GM19452 (cell line): ENCODE measurements around the gene ADD1.
"Not testable (repeated sequence)": the region's sequence is repeated elsewhere in the genome, so short reads cannot be mapped to it uniquely, and the experiment has no call there.

Experiments used
- ATAC-seq: cut with Tn5 transposase; IDR thresholded peaks from one replicate; pipeline ENCODE4 v1.9.1; 2021; ENCODE audit not compliant: unreplicated experiment

ADD1 gene

DNA sequence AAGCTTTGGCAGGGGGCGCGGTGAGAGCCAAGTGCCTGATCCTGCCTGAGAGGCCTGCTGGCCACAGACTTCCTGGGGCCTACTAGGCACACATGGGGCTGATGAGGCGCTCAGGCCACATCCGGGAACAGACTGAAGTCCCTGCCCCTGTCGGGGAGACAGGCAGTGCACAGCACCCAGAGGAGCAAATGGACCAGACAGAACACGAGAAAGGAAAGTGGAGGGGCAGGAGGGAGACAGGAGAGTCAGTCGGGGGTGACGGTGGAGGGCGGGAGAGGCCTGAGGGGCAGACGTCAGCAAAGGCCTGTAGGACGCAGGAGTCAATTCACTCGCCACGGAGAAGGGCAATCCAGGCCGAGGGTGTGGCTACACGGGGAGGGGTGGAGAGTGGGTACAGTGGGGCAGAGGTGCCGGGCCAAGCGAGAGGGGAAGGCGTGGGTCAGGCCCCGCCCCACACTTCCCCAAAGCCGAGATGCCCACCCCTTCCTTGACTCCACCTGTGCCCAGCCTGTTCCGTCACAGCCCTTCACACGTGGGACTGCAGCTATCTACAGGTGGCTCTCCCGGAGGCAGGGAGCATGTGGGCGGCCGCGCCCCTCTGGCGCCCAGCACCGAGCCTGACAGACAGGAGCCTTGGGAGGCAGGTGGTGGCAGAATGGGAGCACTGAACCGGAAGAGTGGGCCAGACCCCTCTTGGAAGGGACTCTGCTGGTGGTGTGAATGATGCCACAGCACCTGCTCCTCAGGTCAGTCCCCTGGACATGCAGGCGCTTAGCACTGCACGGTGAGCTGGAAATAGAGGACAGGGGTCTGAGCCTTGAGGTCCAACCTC lies 99.1 kb downstream of the ADD1 start:
- no peak for ATAC-seq

DNA sequence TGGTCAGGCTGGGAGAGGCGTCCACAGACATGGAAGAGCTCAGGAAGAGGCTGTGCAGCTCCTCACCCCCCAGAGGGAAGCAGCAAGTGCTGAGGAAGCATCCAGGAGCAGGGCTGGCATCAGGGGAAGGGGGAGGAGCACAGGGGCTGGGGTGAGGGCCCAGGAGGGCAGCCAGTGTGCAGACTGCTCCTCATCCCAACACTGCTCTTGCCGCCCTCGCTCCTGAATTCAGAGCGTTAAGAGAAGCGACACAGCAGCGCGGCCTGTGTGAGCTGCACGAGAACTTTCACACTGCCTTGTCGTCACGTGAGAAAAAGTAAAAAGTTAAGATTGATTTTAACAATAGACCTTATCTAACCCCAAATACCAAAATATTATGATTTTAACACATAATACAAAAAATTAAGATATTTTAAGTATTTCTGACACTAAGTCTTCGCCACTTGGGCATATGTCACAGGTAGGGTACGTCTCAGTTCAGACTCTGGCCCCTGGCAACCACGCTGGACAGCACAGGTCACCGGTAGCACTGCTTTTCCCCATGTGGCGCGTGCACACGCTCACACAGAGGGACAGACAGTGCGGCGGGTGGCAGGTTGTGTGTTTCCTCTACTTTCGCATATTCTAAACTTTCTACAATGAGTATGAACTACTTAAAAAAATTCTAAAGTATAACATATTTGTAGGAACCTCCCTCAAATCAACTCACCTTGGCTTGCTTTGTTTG lies 99.9 kb downstream of the ADD1 start:
- ATAC-seq, result no peak

DNA sequence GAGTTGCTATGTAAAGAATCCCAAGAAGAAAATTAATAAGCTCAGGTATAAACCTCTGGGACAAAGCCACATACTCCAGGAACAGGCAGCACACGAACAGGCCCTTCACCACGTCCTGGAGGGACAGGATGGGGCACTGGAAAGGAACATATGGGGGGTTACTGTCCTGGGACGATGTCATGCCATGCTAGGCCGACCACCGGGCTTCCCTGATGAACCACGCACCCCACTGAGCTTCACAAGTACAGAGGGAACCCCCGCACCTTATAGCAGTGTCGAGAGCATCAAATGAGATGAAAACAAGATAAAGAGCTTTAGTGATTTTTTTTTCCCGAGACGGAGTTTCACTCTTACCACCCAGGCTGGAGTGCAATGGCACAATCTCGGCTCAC lies 100.4 kb downstream of the ADD1 start:
- no peak for ATAC-seq

GRCh38 chr4:2944586-2945526 lies 101.2 kb downstream of the ADD1 start:
- ATAC-seq, result no peak

DNA sequence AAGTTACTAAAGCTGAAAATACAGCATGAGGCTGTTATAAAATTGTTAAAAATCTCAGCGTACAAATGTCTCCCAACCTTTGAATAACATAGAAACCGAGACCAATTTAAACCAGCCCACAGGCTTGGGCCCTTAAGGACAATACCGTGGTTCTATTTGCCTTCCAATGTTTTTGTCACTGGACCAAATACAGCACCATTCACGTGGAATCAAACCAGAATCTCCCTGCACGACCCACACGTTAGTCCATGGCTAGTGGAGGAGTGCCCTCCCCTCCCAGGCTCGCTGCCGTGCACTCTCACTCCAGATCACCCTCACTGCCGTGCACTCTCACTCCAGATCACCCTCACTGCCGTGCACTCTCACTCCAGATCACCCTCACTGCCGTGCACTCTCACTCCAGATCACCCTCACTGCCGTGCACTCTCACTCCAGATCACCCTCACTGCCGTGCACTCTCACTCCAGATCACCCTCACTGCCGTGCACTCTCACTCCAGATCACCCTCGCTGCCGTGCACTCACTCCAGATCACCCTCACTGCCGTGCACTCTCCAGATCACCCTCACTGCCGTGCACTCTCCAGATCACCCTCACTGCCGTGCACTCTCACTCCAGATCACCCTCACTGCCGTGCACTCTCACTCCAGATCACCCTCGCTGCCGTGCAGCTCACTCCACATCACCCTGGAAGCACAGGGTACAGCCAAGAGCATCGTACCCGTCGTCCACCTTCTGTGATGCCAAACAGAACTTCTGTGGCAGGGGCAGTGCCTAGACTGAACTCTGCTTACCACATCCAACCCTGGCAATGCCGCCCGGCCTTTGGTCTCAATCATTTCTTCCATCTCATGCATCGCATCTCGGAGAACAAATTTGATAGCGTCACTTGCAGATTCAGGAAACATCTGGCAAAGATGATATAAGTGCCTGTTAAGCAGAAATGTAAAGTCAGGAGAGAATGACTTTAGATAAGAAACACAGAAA lies 102.3 kb downstream of the ADD1 start:
- ATAC-seq, result not testable (repeated sequence)

- ATAC-seq, result no peak
These were observed 103.4 kb downstream of the ADD1 start for GRCh38 chr4:2946812-2947600.

- ATAC-seq, result no peak
These were observed 104.3 kb downstream of the ADD1 start for GRCh38 chr4:2947926-2948325.

GRCh38 chr4:2948895-2949781 lies 105.5 kb downstream of the ADD1 start:
- ATAC-seq, result no peak

GRCh38 chr4:2949782-2950125 lies 106.1 kb downstream of the ADD1 start:
- no peak for ATAC-seq

DNA sequence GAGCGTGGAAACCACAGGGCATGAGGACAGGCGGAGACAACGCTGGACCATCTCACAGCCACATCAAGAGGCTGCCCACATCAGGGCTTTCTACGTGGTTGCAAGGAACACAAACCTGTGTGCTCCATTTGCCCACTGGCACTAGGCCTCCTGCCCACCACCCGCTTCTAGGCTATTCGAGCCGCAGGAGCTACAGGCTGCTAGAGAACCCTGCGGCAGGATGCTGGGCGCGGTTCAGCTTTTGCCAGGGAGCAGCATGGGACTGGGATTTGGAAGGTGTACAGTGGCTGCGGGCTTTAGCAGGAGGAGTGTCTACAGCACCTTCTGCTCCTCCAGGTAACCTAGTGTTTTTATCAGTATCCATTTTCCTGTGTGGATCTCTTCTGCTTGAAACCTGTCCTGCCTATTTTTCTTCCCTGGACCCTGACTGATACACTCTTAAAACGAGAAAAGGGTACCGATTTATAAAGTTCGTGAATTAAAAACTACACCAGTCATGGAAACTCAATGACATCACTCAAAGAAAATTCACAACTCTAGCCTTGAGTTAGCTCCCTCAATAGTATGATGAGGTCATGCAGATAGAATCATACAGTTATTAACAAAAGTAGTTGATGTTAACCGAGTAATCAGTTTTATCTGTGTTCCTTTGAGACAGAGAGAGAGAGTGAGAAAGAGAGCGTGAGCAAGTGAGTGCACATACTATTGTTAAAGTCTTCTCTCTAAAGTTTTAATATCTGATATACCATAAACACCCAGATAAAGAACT lies 106.8 kb downstream of the ADD1 start:
- no peak for ATAC-seq

GRCh38 chr4:2953496-2953895 lies 109.9 kb downstream of the ADD1 start:
- no peak for ATAC-seq

DNA sequence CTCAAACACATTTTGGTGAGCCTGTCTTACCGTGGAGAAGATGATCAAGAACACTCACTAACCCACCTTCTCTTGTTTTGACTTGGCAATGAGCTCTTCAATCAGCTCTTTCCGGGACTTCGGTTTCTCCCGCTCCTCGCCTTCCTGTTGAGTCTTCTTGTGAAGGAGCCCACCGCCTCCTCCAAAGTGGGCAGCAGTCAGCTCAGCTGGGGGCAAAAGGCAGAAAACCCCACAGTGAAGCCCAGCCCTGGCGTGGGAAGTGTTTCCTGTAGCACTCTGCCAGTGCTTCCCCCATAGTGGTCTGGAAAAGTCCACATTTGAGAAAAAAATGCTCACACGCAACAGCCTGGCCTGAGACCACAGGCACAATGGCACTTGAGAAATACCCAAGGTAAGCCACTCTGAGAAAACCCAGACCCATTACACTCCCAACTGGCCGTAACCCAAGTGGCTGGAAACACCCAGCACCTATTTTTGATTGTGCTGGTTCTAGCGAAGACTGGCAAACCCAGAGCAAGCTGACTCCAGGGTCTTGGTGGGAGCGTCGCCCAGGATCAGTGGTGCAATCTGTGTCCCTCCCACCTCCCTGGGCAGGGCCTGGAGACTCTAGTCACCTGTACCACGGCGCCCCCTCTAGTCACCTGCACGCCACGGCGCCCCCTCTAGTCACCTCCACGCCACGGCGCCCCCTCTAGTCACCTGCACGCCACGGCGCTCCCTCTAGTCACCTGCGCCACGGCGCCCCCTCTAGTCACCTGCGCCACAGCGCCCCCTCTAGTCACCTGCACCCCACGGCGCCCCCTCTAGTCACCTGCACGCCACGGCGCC lies 110.9 kb downstream of the ADD1 start:
- no peak for ATAC-seq

DNA sequence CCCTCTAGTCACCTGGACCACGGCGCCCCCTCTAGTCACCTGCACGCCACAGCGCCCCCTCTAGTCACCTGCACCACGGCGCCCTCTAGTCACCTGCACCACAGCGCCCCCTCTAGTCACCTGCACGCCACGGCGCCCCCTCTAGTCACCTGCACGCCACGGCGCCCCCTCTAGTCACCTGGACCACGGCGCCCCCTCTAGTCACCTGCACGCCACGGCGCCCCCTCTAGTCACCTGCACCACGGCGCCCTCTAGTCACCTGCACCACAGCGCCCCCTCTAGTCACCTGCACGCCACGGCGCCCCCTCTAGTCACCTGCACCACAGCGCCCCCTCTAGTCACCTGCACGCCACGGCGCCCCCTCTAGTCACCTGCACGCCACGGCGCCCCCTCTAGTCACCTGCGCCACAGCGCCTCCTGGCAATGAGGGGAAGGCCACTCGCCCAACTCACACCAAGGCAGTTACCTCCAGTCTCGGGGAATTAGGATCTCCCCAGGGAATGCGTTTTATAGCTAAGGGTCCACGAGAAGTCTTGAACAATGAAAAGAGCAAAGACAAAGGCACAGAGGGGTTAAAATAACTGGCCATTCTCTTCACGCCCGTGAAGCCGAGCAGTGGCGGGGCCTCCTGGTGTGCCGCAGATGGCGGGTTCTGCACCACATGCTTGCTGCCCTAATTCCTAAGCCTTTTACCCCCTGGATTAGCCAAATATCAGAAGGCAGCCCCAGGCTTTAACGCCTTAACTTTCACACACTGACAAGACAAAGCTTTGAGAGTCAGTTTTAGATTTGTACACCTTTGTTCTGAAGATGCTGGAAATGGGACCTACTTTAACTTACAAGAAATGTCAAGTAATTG lies 111.8 kb downstream of the ADD1 start:
- ATAC-seq, result not testable (repeated sequence)

DNA sequence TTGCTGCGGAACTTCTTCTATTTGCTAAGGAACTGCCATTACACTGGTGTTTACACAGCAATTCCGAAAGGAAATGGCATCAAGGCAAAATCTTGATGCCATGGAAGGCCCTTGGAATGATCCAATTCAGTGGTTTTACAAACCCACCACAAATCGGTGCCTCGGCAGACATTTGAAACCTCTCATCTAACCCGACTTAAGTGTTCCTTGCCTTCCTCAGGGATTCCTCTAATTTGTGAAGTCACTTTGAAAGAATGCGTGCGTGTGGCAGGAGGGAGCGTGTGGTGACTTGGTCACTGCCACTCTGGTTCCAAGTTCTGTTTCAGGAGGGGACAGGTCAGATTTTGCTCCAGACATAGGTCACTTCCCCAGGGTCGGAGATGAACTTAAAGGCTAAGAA lies 114.8 kb downstream of the ADD1 start:
- ATAC-seq, result no peak

- not testable (repeated sequence) for ATAC-seq
These were observed 116.8 kb downstream of the ADD1 start for GRCh38 chr4:2960450-2960849.

GRCh38 chr4:2961421-2961810 lies 117.8 kb downstream of the ADD1 start:
- ATAC-seq, result no peak
